Measurements from ENCODE around the gene FRK.

Gene FRK

DNA sequence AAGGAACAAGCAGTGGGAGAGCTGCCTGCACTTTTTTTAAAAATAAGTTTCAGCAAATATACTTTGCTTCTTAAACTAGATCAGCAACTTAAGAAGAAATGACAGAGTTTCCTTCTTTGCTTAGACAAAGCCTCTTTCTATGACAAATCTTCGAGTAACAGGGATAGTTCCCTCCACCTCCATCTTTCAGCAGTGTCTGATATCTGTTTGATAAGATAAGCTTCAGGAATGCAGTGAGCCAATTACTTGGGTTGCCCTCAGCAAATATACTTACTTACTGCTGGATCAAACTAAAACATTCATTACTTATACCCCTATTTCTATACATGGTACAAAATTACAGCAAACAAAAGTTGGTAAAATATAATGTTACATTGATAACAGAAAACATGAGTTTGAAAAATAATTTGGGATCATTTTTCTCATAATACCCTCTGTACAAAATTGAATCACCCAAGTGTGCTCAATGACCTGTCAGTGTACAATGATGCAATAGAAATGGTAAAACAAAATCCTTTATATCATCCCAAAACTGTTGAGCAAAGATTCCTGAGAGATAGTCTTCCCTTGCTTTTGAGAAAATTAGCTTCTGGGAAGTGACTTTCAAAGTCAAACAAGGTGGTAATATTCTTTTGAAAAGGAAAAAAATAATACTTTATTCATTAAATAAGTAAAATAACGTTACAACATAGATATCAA, 24.5 kb downstream of the FRK start:
- DNase-seq (ENCODE audit: low read depth in 2 of 2), result no peak

DNA sequence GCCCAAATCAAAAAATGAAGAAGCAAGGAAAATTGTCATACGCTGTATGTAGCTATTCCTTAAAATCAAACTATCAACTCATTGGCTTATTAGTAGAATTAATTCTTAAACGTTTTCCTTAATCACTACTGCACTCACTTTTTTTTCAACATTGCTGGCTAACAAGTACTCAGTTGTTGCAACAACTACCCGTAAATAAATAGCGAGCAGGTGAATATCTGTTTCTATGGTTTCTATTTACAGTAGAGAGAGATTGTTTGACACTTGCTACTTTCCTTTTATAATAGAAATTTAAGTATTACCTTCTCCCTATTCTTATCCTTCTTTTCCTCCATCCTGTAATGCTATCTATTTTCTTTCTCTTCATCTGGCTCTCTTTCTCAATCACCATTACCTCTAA, 25.1 kb downstream of the FRK start:
- no peak for DNase-seq (ENCODE audit: low read depth in 2 of 2)

DNA sequence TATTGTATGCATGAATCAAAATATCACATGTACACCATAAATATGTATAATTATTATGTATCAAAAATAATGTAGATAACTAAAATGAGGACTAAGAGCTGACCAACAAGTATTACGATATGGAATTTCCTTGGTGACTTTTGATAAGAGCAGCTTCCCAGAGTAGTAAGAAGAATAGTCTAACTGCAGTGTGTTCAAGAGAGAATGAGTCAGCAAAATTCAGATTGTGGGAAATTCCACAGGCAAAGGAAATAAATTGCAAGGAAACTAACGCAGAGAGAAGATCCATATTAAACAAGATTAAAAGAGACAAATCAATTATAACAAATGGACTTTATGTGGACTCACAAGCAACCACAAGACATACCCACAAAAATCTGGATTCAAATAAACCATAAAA, 26.4 kb downstream of the FRK start:
- peak; percentile 10 to 14 for DNase-seq (ENCODE audit: low read depth in 2 of 2)

DNA sequence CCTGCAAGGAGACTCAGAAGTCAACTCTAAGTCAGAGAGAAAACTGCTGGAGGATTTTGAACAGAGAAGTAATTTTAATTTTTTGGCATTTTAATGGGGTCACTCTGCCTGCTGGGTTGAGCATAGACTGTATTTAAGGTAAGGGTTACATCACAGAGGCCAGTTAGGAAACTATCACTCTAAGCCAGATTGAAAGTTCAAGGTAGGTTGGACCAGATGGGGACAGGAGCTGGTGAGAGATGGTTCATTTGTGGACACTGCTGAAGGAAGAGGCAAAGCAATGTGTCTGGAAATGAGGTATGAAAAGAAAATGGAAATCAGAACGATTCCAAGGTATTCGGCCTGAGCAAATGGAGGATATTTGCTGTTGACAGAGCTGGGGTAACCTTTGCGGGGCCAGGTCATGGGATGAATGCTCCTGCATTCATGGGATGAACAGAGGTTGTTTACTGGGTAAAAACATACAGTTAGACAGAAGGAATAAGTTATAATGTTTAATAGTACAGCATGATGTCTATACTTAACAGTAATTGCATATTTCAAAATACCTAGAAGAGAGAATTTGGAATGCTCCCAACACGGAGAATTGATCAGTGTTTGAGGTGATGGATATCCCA, 26.9 kb downstream of the FRK start:
- DNase-seq (ENCODE audit: low read depth in 2 of 2), result no peak

DNA sequence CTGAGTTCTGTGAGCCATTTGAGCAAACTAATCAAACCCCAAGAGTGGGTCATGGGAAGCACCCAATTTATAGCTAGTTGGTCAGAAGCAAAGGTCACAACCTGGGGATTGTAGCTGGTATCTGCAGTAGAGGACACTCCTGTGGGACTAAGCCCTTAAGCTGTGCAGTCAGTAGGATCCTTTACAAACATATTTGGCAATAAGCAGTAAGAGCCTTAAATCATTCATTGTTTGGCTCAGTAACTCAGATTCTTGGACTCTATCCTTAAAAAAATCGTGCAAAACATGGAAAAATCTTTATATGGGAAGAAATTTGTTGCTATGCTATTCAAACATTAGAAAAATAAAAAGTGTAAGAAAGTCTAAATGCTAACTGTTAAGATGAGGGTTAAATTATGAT, 29.9 kb downstream of the FRK start:
- DNase-seq (ENCODE audit: low read depth in 2 of 2), result no peak

DNA sequence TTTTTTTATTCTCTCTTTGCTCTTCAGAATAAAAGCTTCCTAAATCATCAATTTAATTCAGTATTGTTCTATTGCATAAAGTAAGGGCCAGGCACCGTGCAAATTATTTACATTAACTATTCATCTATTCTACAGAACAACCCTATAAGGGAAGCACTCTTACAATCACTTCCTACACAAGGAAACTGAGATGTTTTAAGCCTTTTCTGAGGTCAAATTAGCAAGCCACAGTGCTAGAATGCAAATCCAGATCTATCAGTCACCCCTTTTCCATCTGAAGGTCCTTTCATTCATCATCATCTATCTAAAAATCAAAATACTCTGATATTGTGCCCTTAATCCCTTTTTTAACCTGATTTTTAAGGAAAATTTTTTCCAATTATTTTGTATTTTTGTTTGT, 31.2 kb downstream of the FRK start:
- DNase-seq (ENCODE audit: low read depth in 2 of 2), result no peak

DNA sequence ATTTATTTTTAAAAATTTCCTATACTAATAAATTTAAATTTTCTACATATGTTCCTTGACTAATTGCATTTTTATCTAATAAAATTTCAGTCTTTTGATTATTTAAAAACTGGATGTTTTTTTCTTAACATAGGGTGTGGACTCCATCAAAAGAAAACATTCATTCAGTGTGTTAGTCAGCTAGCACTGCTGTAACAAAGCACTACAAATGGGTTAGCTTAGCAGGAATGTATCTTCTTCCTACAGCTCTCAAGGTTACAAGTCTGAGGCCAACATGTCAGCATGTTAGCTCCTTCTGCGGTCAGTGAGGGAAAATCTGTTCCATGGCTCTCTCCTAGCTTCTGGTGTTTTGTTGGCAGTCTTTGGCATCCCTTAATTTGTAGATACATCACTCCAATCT, 32.5 kb downstream of the FRK start:
- DNase-seq (ENCODE audit: low read depth in 2 of 2), result no peak

DNA sequence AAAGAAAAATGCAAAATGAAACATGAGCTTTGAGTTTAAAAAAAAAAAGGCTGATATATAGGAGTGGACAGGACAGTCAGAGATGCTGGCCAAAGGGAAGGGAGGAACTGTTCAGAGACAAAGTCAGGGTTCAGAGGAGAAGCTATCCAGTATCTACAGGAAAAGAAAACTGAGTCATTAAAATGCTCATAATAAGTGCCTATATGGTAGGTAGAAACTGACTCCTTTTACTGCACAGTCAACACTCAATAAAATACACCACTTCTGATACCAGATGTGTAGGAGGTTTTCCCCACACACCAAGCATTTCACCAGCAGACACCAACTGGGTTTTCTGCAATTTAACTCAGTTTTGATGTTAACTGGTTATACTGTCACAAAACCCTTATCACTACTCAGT, 32.9 kb downstream of the FRK start:
- no peak for DNase-seq (ENCODE audit: low read depth in 2 of 2)

DNA sequence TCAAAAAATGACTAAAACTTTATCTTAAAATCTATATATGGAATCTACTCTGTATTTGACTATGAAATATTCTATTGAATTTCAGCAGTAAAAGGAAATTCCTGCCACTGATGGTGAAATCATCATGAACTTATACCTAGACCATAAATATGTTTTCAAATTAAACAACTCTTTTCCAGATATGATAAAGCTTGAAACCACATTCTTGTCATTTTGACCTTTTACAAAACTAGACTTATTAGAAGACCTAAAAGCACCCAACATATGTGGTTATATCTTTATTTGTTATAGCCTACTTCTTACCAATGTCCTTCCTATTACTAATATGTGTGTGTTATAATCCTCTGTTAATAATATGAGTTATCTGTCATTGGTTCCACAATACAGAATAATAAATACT, 35.3 kb downstream of the FRK start:
- no peak for DNase-seq (ENCODE audit: low read depth in 2 of 2)

DNA sequence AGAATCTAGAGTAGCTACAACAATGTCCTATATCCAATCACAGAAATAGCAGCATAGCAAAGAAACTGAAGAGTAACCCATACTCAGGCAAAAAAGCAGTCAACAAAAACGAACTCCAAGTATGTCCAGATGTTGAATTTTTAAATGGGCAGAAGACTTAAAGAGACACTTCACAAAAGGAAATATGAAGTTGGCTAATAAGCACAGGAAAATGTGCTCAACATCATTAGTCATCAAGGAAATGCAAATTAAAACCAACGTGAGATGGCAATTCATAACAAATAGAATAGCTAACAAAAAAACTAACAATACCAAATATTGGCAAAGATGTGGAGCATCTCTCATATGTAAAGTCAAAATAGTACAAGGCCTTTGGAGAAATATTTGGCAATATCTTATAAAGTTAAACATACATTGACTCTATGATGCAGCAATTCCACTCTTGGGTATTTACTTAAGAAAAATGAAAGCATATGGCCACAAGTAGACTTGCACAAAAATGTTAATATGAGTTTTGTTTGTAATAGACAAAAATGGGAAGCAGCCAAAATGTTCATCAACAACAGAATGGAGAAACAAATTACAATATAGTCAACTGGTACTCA, 37.7 kb downstream of the FRK start:
- DNase-seq (ENCODE audit: low read depth in 2 of 2), result no peak

DNA sequence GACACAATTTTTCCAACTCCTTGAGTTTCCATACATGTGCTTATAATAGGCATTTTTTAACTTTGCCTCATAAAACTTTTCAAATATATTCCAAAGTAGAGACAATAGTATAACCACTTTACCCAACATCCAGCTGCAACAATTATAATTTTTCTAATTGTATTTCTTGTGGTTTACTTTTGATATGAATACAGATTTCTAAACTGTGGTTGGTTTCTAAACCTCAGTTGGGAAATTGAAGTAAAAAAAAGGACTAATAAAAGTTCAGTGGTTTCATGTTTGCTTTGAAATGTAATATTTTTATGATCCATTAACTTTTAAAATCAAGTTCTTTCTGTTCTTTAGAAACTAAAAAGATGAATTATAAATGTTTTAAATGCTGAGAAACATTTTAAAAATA, 40.0 kb downstream of the FRK start:
- DNase-seq (ENCODE audit: low read depth in 2 of 2), result no peak

DNA sequence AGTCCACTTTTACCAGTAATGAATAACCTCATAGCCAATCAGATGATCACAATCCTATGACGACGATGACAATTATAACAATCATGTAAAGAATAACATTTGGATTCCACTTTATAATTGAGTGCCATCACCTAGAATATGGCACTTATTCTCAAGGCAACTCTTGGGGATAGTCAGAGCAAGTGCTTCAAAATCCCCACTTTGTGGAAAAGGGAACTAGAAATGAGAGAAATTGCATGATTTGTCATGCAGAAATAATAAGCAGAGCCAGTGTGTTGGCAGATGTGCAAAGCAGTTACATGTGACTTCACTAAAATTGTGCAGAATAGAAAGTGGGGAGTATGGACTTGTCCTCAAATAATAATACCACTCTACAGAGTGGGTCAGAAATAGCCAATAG, 41.3 kb downstream of the FRK start:
- DNase-seq (ENCODE audit: low read depth in 2 of 2), result no peak

DNA sequence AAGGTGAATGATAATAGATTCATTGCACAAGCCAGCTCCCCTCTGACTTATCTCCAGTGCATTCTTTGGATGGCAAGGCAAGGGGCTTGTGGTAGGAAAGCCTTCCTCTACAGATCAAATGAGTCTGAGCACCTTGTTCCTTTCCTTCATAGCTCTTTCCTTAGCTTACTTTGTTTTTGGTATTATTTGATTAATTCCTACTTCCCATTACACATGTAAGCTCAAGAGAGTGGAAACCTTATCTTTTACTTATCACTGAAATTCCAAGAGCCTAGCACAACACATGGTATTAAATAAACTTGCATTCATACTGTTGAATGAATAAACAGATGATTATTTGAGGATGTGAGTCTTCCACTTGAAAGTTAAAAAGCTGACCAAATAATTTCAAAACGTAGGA, 41.7 kb downstream of the FRK start:
- DNase-seq (ENCODE audit: low read depth in 2 of 2), result no peak

DNA sequence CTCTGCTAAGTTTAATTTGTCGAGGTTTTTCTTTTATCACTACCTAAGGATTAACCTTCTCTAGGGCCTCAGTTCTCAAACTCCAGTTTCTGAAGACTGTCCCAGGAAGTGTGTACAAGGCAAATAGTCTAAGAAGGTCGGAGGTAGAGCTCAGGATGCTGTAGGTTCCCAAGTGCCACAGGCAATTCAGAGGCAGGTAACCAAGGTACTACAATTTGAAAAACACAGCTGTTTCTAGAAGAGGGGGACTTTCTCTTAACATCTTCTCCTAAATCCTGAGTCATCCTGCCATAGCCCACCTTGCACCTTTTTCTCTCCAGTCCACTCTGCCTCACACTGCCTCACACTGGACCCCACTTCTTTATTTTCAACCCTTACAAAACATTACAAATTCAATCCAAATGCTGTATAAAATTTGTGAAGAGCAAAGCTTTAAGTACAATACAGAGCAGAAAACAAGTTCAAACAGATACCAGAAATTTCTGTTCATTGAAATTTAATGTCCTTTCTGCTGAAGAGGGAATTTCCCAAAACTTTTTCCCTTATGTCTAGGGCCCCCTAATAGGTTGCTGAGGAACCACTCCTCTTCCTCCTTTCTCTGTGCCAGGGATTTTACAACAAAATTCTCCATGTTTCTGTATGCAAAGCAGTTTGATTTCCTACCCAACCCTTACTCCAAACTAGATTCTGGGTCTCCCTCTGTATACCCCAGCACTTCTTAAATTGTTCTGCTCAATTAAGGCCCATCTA, 43.0 kb downstream of the FRK start:
- DNase-seq (ENCODE audit: low read depth in 2 of 2), result no peak

DNA sequence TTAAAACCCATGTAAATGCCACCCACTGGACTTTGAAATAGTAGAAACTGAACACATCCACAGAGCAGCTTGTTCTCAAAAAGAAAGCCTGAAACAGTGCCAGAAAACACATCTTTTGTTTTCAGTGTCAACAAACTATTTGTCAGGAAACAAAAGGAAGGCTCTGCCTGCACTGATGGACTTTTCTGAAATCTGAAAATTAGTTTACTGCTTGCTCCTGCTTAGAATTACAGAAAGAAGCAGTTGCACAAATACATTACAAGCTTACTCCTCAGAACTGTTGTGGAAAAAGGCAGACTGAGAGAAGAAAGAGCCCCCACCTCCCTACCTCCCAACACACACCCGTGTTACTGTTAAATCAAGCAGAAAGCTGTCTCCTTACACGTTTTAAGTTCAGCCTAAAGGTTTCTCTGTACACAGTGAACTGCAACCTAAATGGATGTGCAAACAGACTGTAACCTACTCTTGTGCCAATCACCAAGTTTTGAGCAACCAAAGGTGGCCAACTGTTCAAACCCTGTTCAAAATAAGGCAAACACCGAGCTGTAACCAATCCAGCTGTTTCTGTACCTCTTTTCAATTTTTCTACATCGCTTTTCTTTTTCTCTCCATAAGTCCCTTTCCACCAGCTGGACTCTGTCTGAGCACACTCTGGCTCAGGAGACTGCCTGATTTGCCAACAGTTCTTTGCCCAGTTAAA, 43.7 kb downstream of the FRK start:
- no peak for DNase-seq (ENCODE audit: low read depth in 2 of 2)

DNA sequence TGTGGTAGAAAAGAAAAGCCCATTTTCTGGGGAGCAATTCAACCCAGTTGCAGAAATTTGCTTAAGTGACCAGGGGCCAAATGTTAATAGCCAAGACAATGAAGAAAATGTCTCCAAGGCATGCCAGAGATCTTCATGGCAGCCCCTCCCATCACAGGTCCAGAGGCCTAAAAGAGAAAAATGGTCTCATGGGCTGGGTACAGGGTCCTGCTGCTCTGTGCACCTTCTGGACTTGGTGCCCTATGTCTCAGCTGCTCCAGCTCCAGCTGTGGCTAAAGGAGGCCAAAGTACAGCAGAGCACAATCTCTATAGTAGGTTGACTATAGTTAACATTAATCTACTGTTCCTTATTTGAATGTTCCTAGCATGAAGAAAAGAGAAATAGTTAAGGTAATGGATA, 44.7 kb downstream of the FRK start:
- no peak for DNase-seq (ENCODE audit: low read depth in 2 of 2)

DNA sequence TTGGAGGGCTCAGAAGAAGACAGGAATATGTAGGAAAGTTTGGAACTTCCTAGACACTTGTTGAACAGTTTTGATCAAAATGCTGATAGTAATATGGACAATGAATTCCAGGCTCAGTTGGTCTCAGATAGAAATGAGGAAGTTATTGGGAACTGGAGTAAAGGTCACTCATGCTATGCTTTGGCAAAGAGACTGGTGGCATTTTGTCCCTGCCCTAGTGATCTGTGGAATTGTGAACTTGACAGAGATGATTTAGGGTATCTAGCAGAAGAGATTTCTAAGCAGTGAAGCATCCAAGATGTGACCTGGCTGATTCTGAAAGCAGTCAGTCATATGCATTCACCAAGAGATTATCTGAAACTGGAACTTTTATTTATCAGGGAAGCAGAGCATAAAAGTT, 45.1 kb downstream of the FRK start:
- no peak for DNase-seq (ENCODE audit: low read depth in 2 of 2)

DNA sequence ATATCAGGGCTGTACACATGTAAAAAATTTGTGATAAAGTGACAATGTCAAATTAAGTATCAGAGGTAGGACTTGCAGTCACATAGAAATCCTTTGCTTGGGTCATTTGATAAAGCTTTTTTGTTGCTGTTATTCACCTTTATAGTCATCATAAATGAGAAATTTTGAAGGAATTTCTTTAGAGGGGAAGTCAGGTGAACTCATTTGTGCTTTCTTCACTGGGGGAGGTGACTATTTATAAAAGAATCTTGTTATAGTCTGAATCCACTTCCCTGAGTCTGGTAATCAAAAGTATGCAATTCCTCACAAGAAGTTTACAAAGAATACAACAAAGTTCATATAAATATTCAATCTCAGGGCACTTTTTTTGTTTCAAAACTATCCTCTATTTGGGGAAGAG, 47.7 kb downstream of the FRK start:
- DNase-seq (ENCODE audit: low read depth in 2 of 2), result no peak

DNA sequence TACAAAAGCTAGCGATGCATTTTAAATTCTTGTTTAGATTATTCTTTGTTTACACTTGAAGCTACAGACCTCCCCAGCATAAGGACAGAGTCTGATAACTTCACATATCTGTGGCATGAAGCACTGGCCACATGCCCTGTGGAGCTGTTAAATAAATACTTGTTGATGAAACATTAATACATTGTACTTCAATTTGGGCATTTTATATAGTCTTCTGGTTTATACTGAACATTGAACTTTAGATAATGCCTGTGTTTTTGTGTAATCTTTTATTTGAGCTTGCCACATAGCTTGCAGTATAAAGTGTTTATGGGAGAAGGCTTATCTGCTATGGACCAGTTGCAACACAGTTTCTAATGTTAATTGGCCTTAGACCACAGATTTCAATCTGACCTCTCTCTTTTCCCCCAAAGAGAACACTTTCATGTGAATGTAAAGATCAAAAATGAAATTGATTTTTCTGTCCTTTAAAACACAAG, 48.2 kb downstream of the FRK start:
- no peak for DNase-seq (ENCODE audit: low read depth in 2 of 2)

DNA sequence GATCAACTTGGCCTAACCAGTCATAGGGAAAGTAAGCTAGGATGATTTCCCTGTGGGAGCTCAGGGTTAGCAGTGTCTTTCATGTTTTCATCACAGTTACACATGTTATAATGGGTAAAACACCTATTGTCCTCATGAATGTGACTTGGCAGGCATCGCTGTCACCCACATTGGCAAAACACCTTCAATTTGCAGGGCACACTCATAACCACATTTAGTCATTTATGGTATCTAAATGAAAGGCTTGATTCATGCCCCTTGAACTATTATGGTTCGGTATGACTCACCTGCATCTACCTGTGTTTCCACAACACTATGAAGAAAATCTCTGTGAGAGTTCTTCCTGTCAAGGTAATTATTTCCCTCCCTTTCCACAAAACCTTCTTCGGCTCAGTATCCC, 49.2 kb downstream of the FRK start:
- no peak for DNase-seq (ENCODE audit: low read depth in 2 of 2)

DNA sequence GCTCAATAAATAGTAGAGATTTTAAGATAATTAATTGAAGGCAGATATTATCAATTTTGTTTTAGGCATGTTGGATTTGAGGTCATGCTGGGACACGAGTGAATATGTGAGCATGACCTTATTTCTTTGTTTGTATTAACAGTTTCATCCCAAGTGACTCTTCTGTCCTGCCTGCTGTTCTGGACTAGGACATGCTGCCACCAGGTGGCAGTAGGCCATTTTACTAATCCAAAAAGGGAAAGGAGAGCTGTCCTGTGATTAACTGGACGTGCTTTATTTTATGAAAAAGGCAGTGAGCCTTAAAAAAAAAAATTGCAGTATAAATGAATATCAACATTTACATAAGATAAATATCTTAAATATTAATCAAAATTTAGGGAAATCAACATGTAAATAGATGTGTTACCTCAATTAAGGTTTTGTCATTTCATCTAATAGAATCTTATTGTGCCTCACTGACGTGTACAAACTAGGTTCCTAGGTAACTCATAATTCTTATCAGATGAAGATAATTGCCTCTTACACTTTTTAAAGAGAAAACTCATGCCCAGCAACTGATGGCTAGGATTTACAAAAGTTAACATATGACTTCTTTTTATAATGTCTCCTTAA, 49.8 kb downstream of the FRK start:
- DNase-seq (ENCODE audit: low read depth in 2 of 2), result peak in 1 of 2 experiments; percentile 13

DNA sequence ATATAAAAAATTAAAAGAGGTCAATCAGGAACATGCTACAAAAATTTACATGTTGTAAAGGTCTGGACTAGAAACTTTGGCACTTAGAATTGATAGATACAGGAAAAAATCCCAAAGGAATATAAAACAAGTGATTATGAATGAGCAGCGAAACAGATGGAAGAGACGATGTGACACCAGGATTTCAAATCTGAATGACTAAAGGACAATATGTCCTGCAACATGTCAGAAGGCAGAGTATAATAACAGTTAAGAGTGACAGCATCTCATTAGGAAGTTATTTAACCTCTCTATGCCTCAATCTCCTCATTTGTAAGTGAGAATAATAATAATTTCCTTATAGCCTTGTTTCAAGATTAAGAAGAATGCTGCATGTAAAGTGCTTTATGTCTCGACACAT, 50.3 kb downstream of the FRK start:
- no peak for DNase-seq (ENCODE audit: low read depth in 2 of 2)
